ENCODE results near the gene SCN7A.
"Not testable (repeated sequence)": the region's sequence is repeated elsewhere in the genome, so short reads cannot be mapped to it uniquely, and the experiment has no call there.

SCN7A gene

GRCh38 chr2:166434491-166434890 is 59.6 kb downstream of the SCN7A start:
- Mint-ChIP-seq H3K36me3 (ENCODE audit: low read depth) (no peaks in the 10 kb centered on the region), H3K27me3 (ENCODE audit: low read depth) (no peaks in the 10 kb centered on the region)

GRCh38 chr2:166433457-166433856 is 60.6 kb downstream of the SCN7A start:
- H3K27me3 Mint-ChIP-seq (ENCODE audit: low read depth) = no peaks in the 10 kb centered on the region
- H3K4me1 Mint-ChIP-seq (ENCODE audit: low read depth) = no peaks in the 10 kb centered on the region
- no peak overlapping the region for H3K4me3 Mint-ChIP-seq
- H3K36me3 Mint-ChIP-seq (ENCODE audit: low read depth) = no peaks in the 10 kb centered on the region
- no peaks in the 10 kb centered on the region for H3K9me3 Mint-ChIP-seq
- H3K27ac Mint-ChIP-seq = no peak overlapping the region

More at GRCh38 chr2:166434491-166434890, 59.6 kb downstream of the SCN7A start:
- no peak overlapping the region for H3K27ac Mint-ChIP-seq
- no peak overlapping the region for H3K4me3 Mint-ChIP-seq
- H3K9me3 Mint-ChIP-seq = no peaks in the 10 kb centered on the region
- H3K4me1 Mint-ChIP-seq (ENCODE audit: low read depth) = no peaks in the 10 kb centered on the region

GRCh38 chr2:166432331-166432730 is 61.7 kb downstream of the SCN7A start:
- no peak overlapping the region for H3K4me3 Mint-ChIP-seq
- H3K9me3 Mint-ChIP-seq = no peaks in the 10 kb centered on the region
- no peaks in the 10 kb centered on the region for H3K27me3 Mint-ChIP-seq (ENCODE audit: low read depth)
- H3K4me1 Mint-ChIP-seq (ENCODE audit: low read depth) = no peaks in the 10 kb centered on the region
- no peak overlapping the region for H3K27ac Mint-ChIP-seq
- no peaks in the 10 kb centered on the region for H3K36me3 Mint-ChIP-seq (ENCODE audit: low read depth)

- H3K9me3 Mint-ChIP-seq = no peaks in the 10 kb centered on the region
- no peak overlapping the region for H3K27ac Mint-ChIP-seq
- H3K4me1 Mint-ChIP-seq (ENCODE audit: low read depth) = no peaks in the 10 kb centered on the region
- H3K4me3 Mint-ChIP-seq = no peak overlapping the region
- H3K36me3 Mint-ChIP-seq (ENCODE audit: low read depth) = no peaks in the 10 kb centered on the region
- H3K27me3 Mint-ChIP-seq (ENCODE audit: low read depth) = no peaks in the 10 kb centered on the region
These were observed 69.2 kb downstream of the SCN7A start for GRCh38 chr2:166424841-166425240.

- Mint-ChIP-seq H3K9me3 (no peaks in the 10 kb centered on the region), H3K36me3 (ENCODE audit: low read depth) (no peaks in the 10 kb centered on the region), H3K4me3 (no peak overlapping the region), H3K27ac (no peak overlapping the region), H3K4me1 (ENCODE audit: low read depth) (no peaks in the 10 kb centered on the region), H3K27me3 (ENCODE audit: low read depth) (no peaks in the 10 kb centered on the region)
These were observed 74.5 kb downstream of the SCN7A start for GRCh38 chr2:166419616-166419934.

GRCh38 chr2:166418853-166419615 is 75.0 kb downstream of the SCN7A start:
- Mint-ChIP-seq H3K4me1 (ENCODE audit: low read depth) (no peaks in the 10 kb centered on the region), H3K9me3 (no peaks in the 10 kb centered on the region), H3K27me3 (ENCODE audit: low read depth) (no peaks in the 10 kb centered on the region), H3K36me3 (ENCODE audit: low read depth) (no peaks in the 10 kb centered on the region), H3K4me3 (no peak overlapping the region), H3K27ac (no peak overlapping the region)

- Mint-ChIP-seq H3K27ac (no peak overlapping the region), H3K4me3 (no peak overlapping the region), H3K9me3 (no peaks in the 10 kb centered on the region)
These were observed 76.4 kb downstream of the SCN7A start for GRCh38 chr2:166417669-166418068.

GRCh38 chr2:166413255-166413654 is 80.8 kb downstream of the SCN7A start:
- no peaks in the 10 kb centered on the region for H3K9me3 Mint-ChIP-seq
- no peak overlapping the region for H3K4me3 Mint-ChIP-seq
- H3K27ac Mint-ChIP-seq = no peak overlapping the region
- no peaks in the 10 kb centered on the region for H3K4me1 Mint-ChIP-seq (ENCODE audit: low read depth)
- H3K36me3 Mint-ChIP-seq (ENCODE audit: low read depth) = no peaks in the 10 kb centered on the region
- no peaks in the 10 kb centered on the region for H3K27me3 Mint-ChIP-seq (ENCODE audit: low read depth)

More at GRCh38 chr2:166417669-166418068, 76.4 kb downstream of the SCN7A start:
- Mint-ChIP-seq H3K36me3 (ENCODE audit: low read depth) (no peaks in the 10 kb centered on the region), H3K27me3 (ENCODE audit: low read depth) (no peaks in the 10 kb centered on the region), H3K4me1 (ENCODE audit: low read depth) (no peaks in the 10 kb centered on the region)

GRCh38 chr2:166411473-166412230 is 82.4 kb downstream of the SCN7A start:
- Mint-ChIP-seq H3K27ac (no peak overlapping the region), H3K9me3 (no peaks in the 10 kb centered on the region), H3K4me1 (ENCODE audit: low read depth) (no peaks in the 10 kb centered on the region), H3K36me3 (ENCODE audit: low read depth) (no peaks in the 10 kb centered on the region), H3K27me3 (ENCODE audit: low read depth) (no peaks in the 10 kb centered on the region), H3K4me3 (no peak overlapping the region)

GRCh38 chr2:166410828-166411472 is 83.1 kb downstream of the SCN7A start:
- H3K27me3 Mint-ChIP-seq (ENCODE audit: low read depth) = no peaks in the 10 kb centered on the region
- no peaks in the 10 kb centered on the region for H3K9me3 Mint-ChIP-seq

GRCh38 chr2:166407746-166408145 is 86.3 kb downstream of the SCN7A start:
- not testable (repeated sequence) for H3K9me3 Mint-ChIP-seq; H3K27ac Mint-ChIP-seq; H3K27me3 Mint-ChIP-seq (ENCODE audit: low read depth); H3K36me3 Mint-ChIP-seq (ENCODE audit: low read depth); H3K4me1 Mint-ChIP-seq (ENCODE audit: low read depth); H3K4me3 Mint-ChIP-seq

More at GRCh38 chr2:166410828-166411472, 83.1 kb downstream of the SCN7A start:
- Mint-ChIP-seq H3K36me3 (ENCODE audit: low read depth) (no peaks in the 10 kb centered on the region), H3K27ac (no peak overlapping the region), H3K4me3 (no peak overlapping the region), H3K4me1 (ENCODE audit: low read depth) (no peaks in the 10 kb centered on the region)

- H3K27me3 Mint-ChIP-seq (ENCODE audit: low read depth) = peaks cover 4% of the 10 kb centered on the region
- no peak overlapping the region for H3K4me3 Mint-ChIP-seq
- H3K36me3 Mint-ChIP-seq (ENCODE audit: low read depth) = no peaks in the 10 kb centered on the region
- H3K27ac Mint-ChIP-seq = no peak overlapping the region
- no peaks in the 10 kb centered on the region for H3K4me1 Mint-ChIP-seq (ENCODE audit: low read depth)
- no peaks in the 10 kb centered on the region for H3K9me3 Mint-ChIP-seq
These were observed 87.7 kb downstream of the SCN7A start for GRCh38 chr2:166406374-166406773.

GRCh38 chr2:166405569-166405926 is 88.5 kb downstream of the SCN7A start:
- Mint-ChIP-seq H3K9me3 (no peaks in the 10 kb centered on the region), H3K4me1 (ENCODE audit: low read depth) (no peaks in the 10 kb centered on the region), H3K36me3 (ENCODE audit: low read depth) (no peaks in the 10 kb centered on the region), H3K27ac (no peak overlapping the region), H3K27me3 (ENCODE audit: low read depth) (peaks cover 4% of the 10 kb centered on the region), H3K4me3 (no peak overlapping the region)

GRCh38 chr2:166404831-166405568 is 89.0 kb downstream of the SCN7A start:
- no peak overlapping the region for H3K4me3 Mint-ChIP-seq
- H3K4me1 Mint-ChIP-seq (ENCODE audit: low read depth) = no peaks in the 10 kb centered on the region
- H3K9me3 Mint-ChIP-seq = no peaks in the 10 kb centered on the region
- H3K27ac Mint-ChIP-seq = no peak overlapping the region
- H3K27me3 Mint-ChIP-seq (ENCODE audit: low read depth) = peaks cover 4% of the 10 kb centered on the region
- no peaks in the 10 kb centered on the region for H3K36me3 Mint-ChIP-seq (ENCODE audit: low read depth)
